Aorta (tissue), 5 donors: ENCODE data around the gene SLC4A1. TPM values are rescaled to one million over a fixed set of nuclear protein-coding genes. Genes with fewer than 3 reads are reported as not detected.

ENCODE experiments used
- ATAC-seq: fragments of 200-7000 bp; cut with Tn5 transposase; one replicate; pipeline ENCODE4 v1.9.1; 2022; ENCODE audit warnings: moderate library complexity; ENCODE audit not compliant: low FRiP score
- DNase-seq, 2 donors: peaks; one replicate each; pipeline ENCODE4 v3.0.0-alpha.2; 2020
- H3K27ac ChIP-seq, 2 donors: one replicate each; pipeline ENCODE4 v1.5.1; 2013; ENCODE audit warnings: low read length in 2 of 2, mild to moderate bottlenecking in 2 of 2, moderate library complexity in 2 of 2, control low read depth in 1 of 2, inconsistent platforms in 1 of 2, low read depth in 1 of 2
- H3K27me3 ChIP-seq, 2 donors: one replicate each; pipeline ENCODE4 v1.6.1; 2013; ENCODE audit warnings: control low read depth in 1 of 2, low read length in 1 of 2, mild to moderate bottlenecking in 1 of 2, moderate library complexity in 1 of 2; ENCODE audit not compliant: insufficient read depth in 2 of 2, control insufficient read depth in 1 of 2
- H3K36me3 ChIP-seq, 2 donors: one replicate each; pipeline ENCODE4 v1.6.1; 2013; ENCODE audit warnings: control low read depth in 1 of 2, low read length in 1 of 2, mild to moderate bottlenecking in 1 of 2; ENCODE audit not compliant: insufficient read depth in 2 of 2, control insufficient read depth in 1 of 2
- H3K4me1 ChIP-seq, 2 donors: one replicate each; pipeline ENCODE4 v1.6.1; 2013; ENCODE audit warnings: low read length in 2 of 2, control low read depth in 1 of 2, mild to moderate bottlenecking in 1 of 2, moderate library complexity in 1 of 2; ENCODE audit not compliant: insufficient read depth in 2 of 2, control insufficient read depth in 1 of 2
- H3K4me3 ChIP-seq, 2 donors: one replicate each; pipeline ENCODE4 v1.5.1; 2013; ENCODE audit warnings: low read length in 2 of 2, control low read depth in 1 of 2, mild to moderate bottlenecking in 1 of 2
- H3K9me3 ChIP-seq: one replicate; pipeline ENCODE4 v1.6.1; 2013; ENCODE audit warnings: mild to moderate bottlenecking, low read length; ENCODE audit not compliant: control insufficient read depth
- WGBS, 2 donors: extraction: QIAGEN DNeasy Blood & Tissue Kit; methylation state at CpG; one replicate each; pipeline ENCODE4 v1.1.7; 2013; 5-methylcytosine and 5-hydroxymethylcytosine counted together
- intact Hi-C, 2 donors: fragments of 100-400 bp; cut with DNase I; formaldehyde crosslinking; loops; one replicate each; pipeline versions ENCODE4 v1.14.2 to v1.15.0; 2022
- polyA plus RNA-seq, 2 donors: library from polyadenylated mRNA; stranded (reverse); fragments of 200-250 nt; gene quantifications; one replicate each; pipeline ENCODE4 v1.2.3, GENCODE V29; 2013
- total RNA-seq, 2 donors: library from RNA; stranded (reverse); fragmentation: NEBNext Ultra II Directional; extraction: Animal tissue kit (Norgen Biotek cat#: 25700); gene quantifications; one replicate each; pipeline ENCODE4 v1.2.1, GENCODE V29; 2021
- donor health status: healthy with polysubstance abuse.
- donor health status: Bipolar disorder and iron deficiency.
- donor health status: DM: no; HTN: no; CAD: no.
- donor health status: DM: no; HTN: no; CAD: no.
- donor health status: DM: yes; HTN: yes; CAD: no.

SLC4A1 gene
- total and polyA plus RNA-seq, 4 donors, result 0.08 to 10.2 (median 0.89) TPM

DNA sequence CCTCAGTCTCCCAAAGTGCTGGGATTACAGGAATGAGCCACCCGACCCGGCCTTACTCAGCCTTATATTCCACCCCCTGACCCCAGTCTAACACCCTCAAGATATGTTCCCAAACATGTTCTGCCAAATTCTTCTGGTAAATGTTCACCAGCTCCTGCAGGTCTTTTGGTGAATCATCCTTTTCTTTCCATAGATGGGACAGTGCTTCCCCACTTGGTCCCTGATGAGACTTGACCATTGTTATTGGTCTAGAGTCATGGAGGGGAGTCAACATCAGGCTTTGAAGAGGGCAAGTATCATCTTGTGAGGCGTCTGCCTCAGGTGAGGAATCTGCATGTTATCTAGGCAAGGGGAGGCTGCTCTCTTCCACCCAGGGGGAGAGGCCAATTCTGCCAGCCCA lies 30.0 kb upstream of the SLC4A1 start:
- no peak overlapping the region for H3K27ac ChIP-seq
- H3K36me3 ChIP-seq, result no peaks in the 10 kb centered on the region
- H3K4me3 ChIP-seq, result no peak overlapping the region
- DNase-seq, result no peak
- H3K4me1 ChIP-seq, result no peaks in the 10 kb centered on the region
- H3K9me3 ChIP-seq, result no peaks in the 10 kb centered on the region
- intact Hi-C loops, result no loop called here
- WGBS, 2 donors, result 75 to 76% methylated on average over 3 of the region's 3 CpGs
- H3K27me3 ChIP-seq, result no peaks in the 10 kb centered on the region
- no peak for ATAC-seq

DNA sequence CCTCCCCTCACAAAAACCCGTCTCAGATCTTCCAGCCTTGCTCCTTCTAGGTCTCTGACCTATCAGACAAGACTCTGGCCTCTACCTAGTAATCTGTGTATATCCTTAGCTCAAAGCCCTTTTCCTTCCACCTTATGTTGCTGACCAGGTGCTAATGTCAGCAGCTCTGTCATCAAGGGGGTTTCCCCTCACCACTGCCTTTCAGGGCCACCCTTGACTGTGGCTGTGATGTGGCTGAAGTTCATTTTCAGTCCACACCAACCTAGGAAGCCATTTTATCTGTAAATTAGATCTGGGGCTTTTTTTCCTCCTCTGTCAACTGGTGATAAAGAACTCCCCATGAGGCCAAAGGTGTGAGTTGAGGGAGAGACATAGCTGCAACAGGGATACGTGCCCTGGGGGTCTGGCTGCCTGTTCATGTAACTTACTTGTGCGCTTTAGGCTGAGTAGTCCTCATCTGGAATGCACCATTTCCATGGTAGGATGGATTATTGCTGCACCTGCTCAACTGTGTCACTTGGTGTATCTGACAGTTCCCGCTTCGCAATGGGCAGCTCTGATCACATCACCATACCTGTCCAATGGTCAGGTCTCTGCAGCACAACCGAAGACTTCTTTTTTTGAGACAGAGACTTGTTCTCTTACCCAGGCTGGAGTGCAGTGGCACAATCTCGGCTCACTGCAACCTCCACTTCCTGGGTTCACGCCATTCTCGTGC lies 25.7 kb upstream of the SLC4A1 start:
- Histone ChIP-seq H3K9me3 (no peaks in the 10 kb centered on the region), H3K27me3 (no peaks in the 10 kb centered on the region), H3K36me3 (no peaks in the 10 kb centered on the region), H3K27ac (no peak overlapping the region), H3K4me1 (no peaks in the 10 kb centered on the region), H3K4me3 (no peak overlapping the region)
- ATAC-seq, result no peak
- WGBS, 2 donors, result 86 to 87% methylated on average over 9 of the region's 9 CpGs
- no peak for DNase-seq
- intact Hi-C loops, result no loop called here

DNA sequence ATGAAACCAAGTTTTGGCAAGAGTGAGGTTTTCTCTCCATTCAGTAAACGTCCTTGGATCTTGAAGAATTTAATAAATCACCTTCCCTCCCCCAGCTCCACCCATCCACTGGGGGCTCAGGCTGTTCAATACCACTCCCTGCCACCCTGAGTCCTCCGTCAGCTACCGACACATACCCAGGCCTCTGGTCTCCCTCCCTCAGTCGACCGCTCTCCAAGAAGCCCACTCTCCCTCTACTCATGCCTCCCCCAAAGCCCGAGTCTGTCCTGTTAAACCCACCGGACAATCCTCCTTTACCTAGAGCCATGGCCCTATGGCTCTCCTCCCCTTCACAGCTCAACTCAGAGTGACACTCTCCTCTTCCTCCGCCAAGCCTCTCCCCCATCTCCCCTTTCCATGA lies 19.7 kb upstream of the SLC4A1 start:
- ATAC-seq (no peak), DNase-seq (no peak)
- Histone ChIP-seq H3K27me3 (no peaks in the 10 kb centered on the region), H3K4me1 (no peaks in the 10 kb centered on the region), H3K27ac (no peak overlapping the region), H3K36me3 (no peaks in the 10 kb centered on the region), H3K9me3 (no peaks in the 10 kb centered on the region), H3K4me3 (no peak overlapping the region)
- intact Hi-C loops, result no loop called here
- WGBS, 2 donors, result 70 to 73% methylated on average over 8 of the region's 8 CpGs

DNA sequence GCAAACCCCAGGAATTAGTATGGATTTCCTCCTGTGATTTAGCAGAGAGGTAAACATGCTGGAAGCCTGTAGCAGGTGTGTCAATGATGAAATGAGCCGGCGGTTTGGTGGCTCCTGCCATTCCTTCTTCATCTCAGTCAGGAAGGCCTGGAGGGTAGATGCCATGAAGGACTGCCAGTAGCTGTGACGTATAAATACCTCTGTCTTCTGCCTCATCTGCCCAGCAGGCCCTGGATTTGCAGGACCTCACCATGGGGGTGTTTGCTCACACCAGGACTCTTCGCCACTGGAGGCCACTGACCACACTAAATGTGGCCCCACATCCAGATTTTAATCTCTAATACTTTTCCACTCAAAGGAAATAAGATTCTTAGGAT lies 16.1 kb upstream of the SLC4A1 start:
- intact Hi-C loops, result no loop called here

DNA sequence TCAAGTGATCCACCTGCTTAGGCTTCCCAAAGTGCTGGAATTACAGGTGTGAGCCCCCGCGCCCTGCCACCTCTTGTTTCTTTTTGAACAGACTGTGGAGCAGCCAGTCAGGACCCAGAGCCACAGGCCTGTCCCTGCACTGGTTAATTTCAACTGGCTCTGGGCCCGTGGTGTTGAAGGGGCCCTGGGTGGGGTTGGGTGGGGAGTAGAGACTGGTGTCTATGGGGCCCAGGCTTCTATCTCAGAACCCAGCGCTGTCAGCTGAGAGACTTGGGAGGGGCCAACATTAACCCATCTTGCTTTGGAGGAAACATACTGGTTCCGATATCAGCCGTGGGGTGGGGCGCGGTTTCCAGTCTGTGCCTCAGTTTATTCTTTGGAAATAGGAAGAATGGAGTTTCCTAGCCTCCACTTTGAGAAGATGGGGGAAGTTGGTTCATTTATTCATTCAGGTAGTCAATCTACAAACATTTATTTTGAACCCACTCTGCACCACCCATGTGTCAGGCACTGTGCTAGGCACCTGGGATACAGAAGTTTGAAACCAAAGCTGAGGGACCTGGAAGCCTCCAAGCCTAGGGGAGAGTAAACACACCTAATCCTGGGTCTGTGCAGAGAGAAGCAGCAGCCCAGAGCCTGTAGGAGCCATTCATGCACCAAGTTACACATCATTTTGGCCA lies 15.5 kb upstream of the SLC4A1 start:
- no peaks in the 10 kb centered on the region for H3K27me3 ChIP-seq
- ATAC-seq (no peak), DNase-seq (no peak)
- H3K36me3 ChIP-seq, result no peaks in the 10 kb centered on the region
- WGBS, 2 donors, result 80 to 85% methylated on average over 8 of the region's 8 CpGs
- no peak overlapping the region for H3K27ac ChIP-seq
- no peaks in the 10 kb centered on the region for H3K4me1 ChIP-seq
- intact Hi-C loops, result no loop called here
- no peaks in the 10 kb centered on the region for H3K9me3 ChIP-seq
- no peak overlapping the region for H3K4me3 ChIP-seq

More for the DNA sequence above, 16.1 kb upstream of the SLC4A1 start:
- Histone ChIP-seq H3K27ac (no peak overlapping the region), H3K9me3 (no peaks in the 10 kb centered on the region), H3K27me3 (no peaks in the 10 kb centered on the region), H3K4me3 (no peak overlapping the region), H3K36me3 (no peaks in the 10 kb centered on the region), H3K4me1 (no peaks in the 10 kb centered on the region)
- DNase-seq, result no peak
- WGBS, 2 donors, result 95 to 96% methylated on average over 4 of the region's 4 CpGs
- no peak for ATAC-seq

DNA sequence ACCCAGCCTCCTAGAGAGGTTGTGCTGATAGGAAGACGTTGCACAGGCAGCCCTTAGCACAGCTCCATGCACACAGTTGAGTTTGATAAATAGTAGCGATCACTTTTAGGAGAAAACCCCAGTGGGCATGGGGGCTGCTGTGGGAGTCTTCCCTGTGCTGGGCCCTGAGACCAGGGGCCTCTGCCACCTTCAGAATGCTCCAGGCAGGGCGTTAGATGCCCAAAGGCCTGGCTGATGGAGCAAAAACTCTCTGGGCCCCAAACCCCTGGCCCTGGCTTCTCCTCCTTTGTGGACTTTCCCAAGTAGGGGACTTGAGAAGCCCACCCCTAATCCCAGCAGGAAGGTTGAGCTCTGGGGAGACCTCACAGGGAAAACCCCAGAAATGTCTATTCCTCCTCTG lies 14.3 kb upstream of the SLC4A1 start:
- Histone ChIP-seq H3K4me1 (no peaks in the 10 kb centered on the region), H3K9me3 (no peaks in the 10 kb centered on the region), H3K4me3 (no peak overlapping the region), H3K27me3 (no peaks in the 10 kb centered on the region), H3K27ac (no peak overlapping the region), H3K36me3 (no peaks in the 10 kb centered on the region)
- WGBS, 2 donors, result 63 to 66% methylated on average over 3 of the region's 3 CpGs
- intact Hi-C loops, result no loop called here
- DNase-seq (no peak), ATAC-seq (no peak)

DNA sequence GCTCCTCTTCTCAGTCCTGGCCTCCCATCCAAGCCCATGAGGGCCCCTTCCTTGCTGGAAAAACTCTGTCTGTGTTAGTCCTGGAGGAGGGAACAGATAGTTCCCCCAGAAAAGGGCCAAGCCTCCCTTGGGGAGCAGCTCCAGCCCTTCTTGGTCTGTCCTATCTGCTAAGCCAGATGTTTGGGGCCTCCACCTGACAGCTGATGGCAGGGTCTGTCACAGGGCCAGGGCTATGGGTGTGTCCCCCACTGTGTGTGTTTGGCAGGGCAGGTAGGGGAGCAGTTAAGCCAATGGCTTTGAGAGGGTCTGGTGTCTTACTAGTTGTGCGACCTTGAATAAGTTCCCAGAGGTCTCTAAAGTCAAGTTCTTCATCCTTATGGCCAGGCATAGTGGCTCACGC lies 13.6 kb upstream of the SLC4A1 start:
- ATAC-seq, result no peak

DNA sequence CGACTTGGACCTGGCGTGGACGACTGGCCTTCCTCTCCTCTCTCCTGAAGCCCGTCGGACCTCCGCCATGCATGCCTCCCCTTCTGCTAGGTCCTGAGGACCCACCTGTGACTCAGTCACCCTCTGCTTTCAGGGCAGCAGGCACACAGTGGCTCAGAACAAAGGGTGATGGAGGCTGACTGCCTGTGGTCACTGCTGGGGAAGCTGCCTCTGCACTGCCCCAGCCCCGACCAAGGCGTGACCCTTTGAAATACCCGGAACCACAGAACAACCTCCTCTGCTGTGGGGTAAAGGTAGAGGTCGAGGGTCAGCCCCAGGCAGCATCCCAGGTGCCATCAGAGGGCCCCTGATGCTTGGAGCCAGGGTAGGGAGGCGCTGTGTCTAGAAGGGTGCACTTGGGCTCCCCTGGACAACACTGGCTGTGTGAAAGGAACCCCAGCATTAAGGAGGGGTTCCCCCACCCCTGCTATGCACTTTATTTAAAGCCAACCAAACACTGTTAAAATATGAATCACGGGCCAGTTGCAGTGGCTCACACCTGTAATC lies 12.5 kb upstream of the SLC4A1 start:
- ATAC-seq (no peak), DNase-seq (no peak)
- WGBS, 2 donors, result 75 to 79% methylated on average over 12 of the region's 12 CpGs
- no peaks in the 10 kb centered on the region for H3K36me3 ChIP-seq
- no peaks in the 10 kb centered on the region for H3K27me3 ChIP-seq
- no peaks in the 10 kb centered on the region for H3K9me3 ChIP-seq
- no peaks in the 10 kb centered on the region for H3K4me1 ChIP-seq
- H3K27ac ChIP-seq, result no peak overlapping the region
- intact Hi-C loops, result no loop called here
- no peak overlapping the region for H3K4me3 ChIP-seq

More for the DNA sequence above, 13.6 kb upstream of the SLC4A1 start:
- DNase-seq, result no peak
- H3K27ac ChIP-seq, result no peak overlapping the region
- intact Hi-C loops, result no loop called here
- WGBS, 2 donors, result 97 to 99% methylated on average over 2 of the region's 2 CpGs
- H3K36me3 ChIP-seq, result no peaks in the 10 kb centered on the region
- no peaks in the 10 kb centered on the region for H3K9me3 ChIP-seq
- H3K27me3 ChIP-seq, result no peaks in the 10 kb centered on the region
- no peaks in the 10 kb centered on the region for H3K4me1 ChIP-seq
- H3K4me3 ChIP-seq, result no peak overlapping the region
